Right lobe of liver (tissue), 6 donors: ENCODE results near the gene BHLHE40. TPM values are rescaled to one million over a fixed set of nuclear protein-coding genes. Genes with fewer than 3 reads are reported as not detected.
"Not testable (repeated sequence)": the region's sequence is repeated elsewhere in the genome, so short reads cannot be mapped to it uniquely, and the experiment has no call there.

Experiments
- ATAC-seq, 4 donors: fragments of 200-7000 bp; cut with Tn5 transposase; one replicate each; pipeline ENCODE4 v1.9.1; 2020; ENCODE audit warnings: mild to moderate bottlenecking in 4 of 4, moderate library complexity in 4 of 4
- DNase-seq, 3 donors: peaks; one replicate each; pipeline ENCODE4 v3.0.0-alpha.2; 2020
- H3K27ac ChIP-seq, 3 donors: fragments of 200-600 bp; one replicate each; pipeline ENCODE4 v1.8.0; 2022
- H3K27me3 ChIP-seq, 2 donors: fragments of 200-600 bp; one replicate each; pipeline ENCODE4 v1.8.0; 2022
- H3K36me3 ChIP-seq, 4 donors: fragments of 200-600 bp; sonication (generic) in 1 of 4; one replicate each; pipeline versions ENCODE4 v1.5.1 to v1.8.0; 2017 to 2022; ENCODE audit warnings: control low read depth in 1 of 4
- H3K4me1 ChIP-seq, 4 donors: fragments of 200-600 bp; sonication (generic) in 1 of 4; one replicate each; pipeline versions ENCODE4 v1.5.1 to v1.8.0; 2017 to 2022; ENCODE audit warnings: control low read depth in 1 of 4
- H3K4me3 ChIP-seq, 3 donors: fragments of 200-600 bp; one replicate each; pipeline ENCODE4 v1.8.0; 2022
- H3K9me3 ChIP-seq, 4 donors: fragments of 200-600 bp; sonication (generic) in 1 of 4; one replicate each; pipeline versions ENCODE4 v1.5.1 to v1.8.0; 2017 to 2022; ENCODE audit warnings: control low read depth in 1 of 4
- POLR2A ChIP-seq: fragments of 450-650 bp; IDR thresholded peaks from one replicate; pipeline ENCODE4 v1.6.1; 2017; ENCODE audit warnings: antibody characterized with exemption, mild to moderate bottlenecking
- WGBS: methylation state at CpG from one replicate; pipeline ENCODE4 v1.1.6; 2018; ENCODE audit warnings: low coverage, low lambda C conversion rate; ENCODE audit not compliant: insufficient coverage; ENCODE audit errors: missing lambda C conversion rate; 5-methylcytosine and 5-hydroxymethylcytosine counted together
- intact Hi-C, 2 donors: fragments of 100-400 bp; cut with DNase I; formaldehyde crosslinking; loops; one replicate each; pipeline versions ENCODE4 v1.11.2 to v1.14.1; 2022
- total RNA-seq, 6 experiments: library from RNA; depleted of rRNA in 2 of 6; stranded (reverse); fragments of >200 nt in 2 of 6; fragmentation: NEBNext Ultra II Directional in 3 of 6; extraction: Animal tissue kit (Norgen Biotek cat#: 25700) in 3 of 6; gene quantifications; one replicate each; pipeline versions ENCODE4 v1.1.0 to v1.2.4, GENCODE V29; 2016 to 2023
- TF ChIP-seq, protein P1 (sequence below), 4 donors: fragments of 200-600 bp in 3 of 4; fragments of 450-650 bp in 1 of 4; IDR thresholded peaks; one replicate each; pipeline versions ENCODE4 v1.5.1 to v1.8.0; 2016 to 2022; ENCODE audit warnings: antibody characterized with exemption in 4 of 4, mild to moderate bottlenecking in 2 of 4
- donor health status: DM: no; HTN: yes; CAD: no.
- donor health status: DM: no; HTN: no; CAD: no.
- donor health status: DM: no; HTN: no; CAD: no.
- donor health status: DM: no; HTN: yes; CAD: no.
- donor health status: DM: no; HTN: yes; CAD: no.

Gene BHLHE40
- total RNA-seq, 6 experiments from 2014 or later = 19.0 to 170 (median 57.7) TPM

- ATAC-seq (no peak), DNase-seq (no peak)
- no peaks in the 10 kb centered on the region for H3K9me3 ChIP-seq
- TF ChIP-seq POLR2A = no peak
- TF ChIP-seq, protein P1, sequence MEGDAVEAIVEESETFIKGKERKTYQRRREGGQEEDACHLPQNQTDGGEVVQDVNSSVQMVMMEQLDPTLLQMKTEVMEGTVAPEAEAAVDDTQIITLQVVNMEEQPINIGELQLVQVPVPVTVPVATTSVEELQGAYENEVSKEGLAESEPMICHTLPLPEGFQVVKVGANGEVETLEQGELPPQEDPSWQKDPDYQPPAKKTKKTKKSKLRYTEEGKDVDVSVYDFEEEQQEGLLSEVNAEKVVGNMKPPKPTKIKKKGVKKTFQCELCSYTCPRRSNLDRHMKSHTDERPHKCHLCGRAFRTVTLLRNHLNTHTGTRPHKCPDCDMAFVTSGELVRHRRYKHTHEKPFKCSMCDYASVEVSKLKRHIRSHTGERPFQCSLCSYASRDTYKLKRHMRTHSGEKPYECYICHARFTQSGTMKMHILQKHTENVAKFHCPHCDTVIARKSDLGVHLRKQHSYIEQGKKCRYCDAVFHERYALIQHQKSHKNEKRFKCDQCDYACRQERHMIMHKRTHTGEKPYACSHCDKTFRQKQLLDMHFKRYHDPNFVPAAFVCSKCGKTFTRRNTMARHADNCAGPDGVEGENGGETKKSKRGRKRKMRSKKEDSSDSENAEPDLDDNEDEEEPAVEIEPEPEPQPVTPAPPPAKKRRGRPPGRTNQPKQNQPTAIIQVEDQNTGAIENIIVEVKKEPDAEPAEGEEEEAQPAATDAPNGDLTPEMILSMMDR (IDR thresholded peaks at IDR 0.05) = no peak
- H3K36me3 ChIP-seq = no peaks in the 10 kb centered on the region
- WGBS = 65% methylated on average over 4 of the region's 4 CpGs
- no peaks in the 10 kb centered on the region for H3K4me1 ChIP-seq
- intact Hi-C loops = no loop called here
- H3K27me3 ChIP-seq = no peaks in the 10 kb centered on the region
- H3K4me3 ChIP-seq = no peak overlapping the region
- no peak overlapping the region for H3K27ac ChIP-seq
Observed at GRCh38 chr3:4959180-4959579, 20.1 kb upstream of the BHLHE40 start.

DNA sequence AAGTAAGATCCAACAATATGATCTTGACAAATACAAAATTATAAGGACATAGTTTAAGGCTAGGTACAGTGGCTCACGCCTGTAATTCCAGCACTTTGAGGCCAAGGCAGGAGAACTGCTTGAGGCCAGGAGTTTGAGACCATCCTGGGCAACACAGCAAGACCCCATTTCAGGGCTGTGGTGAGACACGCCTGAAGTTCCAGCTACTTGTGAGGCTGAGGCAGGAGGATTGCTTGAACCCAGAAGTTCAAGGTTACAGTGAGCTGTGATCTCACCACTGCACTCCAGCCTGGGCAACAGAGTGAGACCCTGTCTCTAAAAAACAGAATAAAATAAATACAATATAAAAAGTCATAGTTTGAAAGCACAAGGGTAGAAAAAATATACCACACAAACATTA, 17.4 kb upstream of the BHLHE40 start:
- H3K27ac ChIP-seq, H3K4me3 ChIP-seq, intact Hi-C loops, ATAC-seq, H3K4me1 ChIP-seq, H3K9me3 ChIP-seq, DNase-seq, H3K36me3 ChIP-seq, H3K27me3 ChIP-seq: not testable (repeated sequence)
- WGBS = 83% methylated on average over 1 of the region's 2 CpGs

GRCh38 chr3:4963669-4964570, 15.3 kb upstream of the BHLHE40 start:
- intact Hi-C loops = no loop called here
- no peaks in the 10 kb centered on the region for H3K9me3 ChIP-seq
- no peak for TF ChIP-seq POLR2A
- TF ChIP-seq, protein P1 (IDR thresholded peaks at IDR 0.05) = no peak
- ATAC-seq (no peak), DNase-seq (no peak)
- no peaks in the 10 kb centered on the region for H3K36me3 ChIP-seq
- H3K4me1 ChIP-seq = no peaks in the 10 kb centered on the region
- no peak overlapping the region for H3K4me3 ChIP-seq
- H3K27ac ChIP-seq = no peak overlapping the region
- no peaks in the 10 kb centered on the region for H3K27me3 ChIP-seq
- 100% methylated on average over 1 of the region's 1 CpG for WGBS

DNA sequence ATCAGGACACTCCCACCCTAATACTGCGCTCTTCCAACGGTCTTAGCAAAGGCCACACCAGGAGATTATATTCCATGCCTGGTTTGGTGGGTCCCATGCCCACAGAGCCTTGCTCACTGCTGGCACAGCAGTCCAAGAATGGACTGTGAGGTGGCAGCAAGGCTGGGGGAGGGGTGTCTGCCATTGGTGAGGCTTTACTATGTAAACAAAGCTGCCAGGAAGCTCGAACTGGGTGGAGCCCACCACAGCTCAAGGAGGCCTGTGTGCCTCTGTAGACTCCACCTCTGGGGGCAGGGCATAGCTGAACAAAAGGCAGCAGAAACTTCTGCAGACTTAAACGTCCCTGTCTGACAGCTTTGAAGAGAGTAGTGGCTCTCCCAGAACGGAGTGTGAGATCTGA, 13.2 kb upstream of the BHLHE40 start:
- H3K4me1 ChIP-seq, H3K4me3 ChIP-seq, ATAC-seq, H3K27ac ChIP-seq, DNase-seq, H3K9me3 ChIP-seq, H3K27me3 ChIP-seq, H3K36me3 ChIP-seq, intact Hi-C loops: not testable (repeated sequence)
- WGBS = 62% methylated on average over 5 of the region's 5 CpGs

DNA sequence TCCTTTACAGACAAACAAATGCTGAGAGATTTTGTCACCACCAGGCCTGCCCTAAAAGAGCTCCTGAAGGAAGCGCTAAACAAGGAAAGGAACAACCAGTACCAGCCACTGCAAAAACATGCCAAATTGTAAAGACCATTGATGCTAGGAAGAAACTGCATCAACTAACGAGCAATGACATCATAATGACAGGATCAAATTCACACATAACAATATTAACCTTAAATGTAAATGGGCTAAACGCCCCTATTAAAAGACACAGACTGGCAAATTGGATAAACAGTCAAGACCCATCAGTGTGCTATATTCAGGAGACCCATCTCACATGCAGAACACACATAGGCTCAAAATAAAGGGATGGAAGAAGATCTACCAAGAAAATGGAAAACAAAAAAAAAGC, 11.6 kb upstream of the BHLHE40 start:
- H3K4me1 ChIP-seq, H3K27me3 ChIP-seq, H3K9me3 ChIP-seq, DNase-seq, H3K4me3 ChIP-seq, intact Hi-C loops, H3K36me3 ChIP-seq, H3K27ac ChIP-seq, ATAC-seq: not testable (repeated sequence)
- 94% methylated on average over 3 of the region's 3 CpGs for WGBS

- WGBS = 93% methylated on average over 6 of the region's 6 CpGs
- not testable (repeated sequence) for ATAC-seq, DNase-seq
Observed at GRCh38 chr3:4971437-4971836, 7.8 kb upstream of the BHLHE40 start.

More at GRCh38 chr3:4971437-4971836, 7.8 kb upstream of the BHLHE40 start:
- H3K4me3 ChIP-seq, H3K4me1 ChIP-seq, H3K36me3 ChIP-seq, H3K27me3 ChIP-seq, H3K9me3 ChIP-seq, H3K27ac ChIP-seq: not testable (repeated sequence)
- intact Hi-C loops = loop anchor here in 1 of 2 donors (10.0 kb wide), 1 partner anchor 237 kb away; no protein-coding TSS in a partner anchor
